Stimulated activated CD4-positive, alpha-beta T cell treated with anti-CD3 and anti-CD28 coated beads, Interleukin-4, amount 100 ng/mL, for 4 hours (primary cell): ENCODE data around the gene FAAP100.

Experiments used
- DNase-seq, 2 experiments: peaks; one replicate each; pipeline ENCODE4 v3.0.0-alpha.2; 2020

Gene FAAP100

GRCh38 chr17:81509972-81510784 is 42.0 kb downstream of the FAAP100 start:
- no peak for DNase-seq

GRCh38 chr17:81509207-81509971 is 42.8 kb downstream of the FAAP100 start:
- DNase-seq, result peak; percentile 45 to 52

- no peak for DNase-seq
Measured at GRCh38 chr17:81508639-81509206, 43.4 kb downstream of the FAAP100 start.

- DNase-seq, result no peak
Measured at GRCh38 chr17:81503619-81504018, 48.5 kb downstream of the FAAP100 start.

GRCh38 chr17:81502471-81503017 is 49.6 kb downstream of the FAAP100 start:
- no peak for DNase-seq

- DNase-seq, result no peak
Measured at GRCh38 chr17:81500047-81500446, 52.1 kb downstream of the FAAP100 start.

- DNase-seq, result no peak
Measured at GRCh38 chr17:81499601-81499970, 52.6 kb downstream of the FAAP100 start.

- DNase-seq, result no peak
Measured at GRCh38 chr17:81498953-81499600, 53.1 kb downstream of the FAAP100 start.

GRCh38 chr17:81494626-81495377 is 57.4 kb downstream of the FAAP100 start:
- DNase-seq, result no peak

GRCh38 chr17:81493198-81494038 is 58.7 kb downstream of the FAAP100 start:
- DNase-seq, result no peak

GRCh38 chr17:81492706-81493105 is 59.4 kb downstream of the FAAP100 start:
- no peak for DNase-seq

GRCh38 chr17:81492202-81492601 is 60.0 kb downstream of the FAAP100 start:
- no peak for DNase-seq

GRCh38 chr17:81491761-81492160 is 60.4 kb downstream of the FAAP100 start:
- DNase-seq, result no peak

- DNase-seq, result no peak
Measured at GRCh38 chr17:81491181-81491581, 61.0 kb downstream of the FAAP100 start.

- no peak for DNase-seq
Measured at GRCh38 chr17:81489998-81490992, 61.9 kb downstream of the FAAP100 start.
